Mesothelial cell of epicardium (in vitro differentiated cells): ENCODE data around the gene DMXL1. TPM values are rescaled to one million over a fixed set of nuclear protein-coding genes. Genes with fewer than 3 reads are reported as not detected.

Experiments used
- DNase-seq, 2 experiments: peaks; one replicate each; pipeline ENCODE4 v3.0.0; 2021; ENCODE audit warnings: low spot score in 2 of 2; ENCODE audit not compliant: unreplicated experiment in 2 of 2
- H3K27ac Mint-ChIP-seq: 2 replicates; pipeline ENCODE4 v1.8.0; 2021; ENCODE audit warnings: mixed read lengths
- H3K27me3 Mint-ChIP-seq: 2 replicates; pipeline ENCODE4 v1.8.0; 2021; ENCODE audit warnings: low read depth, mixed read lengths
- H3K36me3 Mint-ChIP-seq: 2 replicates; pipeline ENCODE4 v1.8.0; 2021; ENCODE audit warnings: mixed read lengths
- H3K4me1 Mint-ChIP-seq: 2 replicates; pipeline ENCODE4 v1.8.0; 2021; ENCODE audit warnings: mixed read lengths
- H3K4me3 Mint-ChIP-seq: 2 replicates; pipeline ENCODE4 v1.8.0; 2021; ENCODE audit warnings: mild to moderate bottlenecking, moderate library complexity, mixed read lengths
- H3K9me3 Mint-ChIP-seq: 2 replicates; pipeline ENCODE4 v1.8.0; 2021; ENCODE audit warnings: mixed read lengths
- CTCF ChIP-seq: fragments of 200-600 bp; sonication (generic); IDR thresholded peaks from one replicate; pipeline ENCODE4 v1.5.0; 2021; ENCODE audit warnings: antibody characterized with exemption; ENCODE audit not compliant: unreplicated experiment
- total RNA-seq: library from RNA; stranded (reverse); gene quantifications from 3 replicates; pipeline ENCODE4 v1.2.1, GENCODE V29; 2021

Gene DMXL1
- total RNA-seq, 1 donor from 2014 or later = 74.9 TPM

- no peak overlapping the region for H3K4me3 Mint-ChIP-seq
- no peak for TF ChIP-seq CTCF
- H3K4me1 Mint-ChIP-seq = no peaks in the 10 kb centered on the region
- H3K27me3 Mint-ChIP-seq = no peaks in the 10 kb centered on the region
- no peak overlapping the region for H3K27ac Mint-ChIP-seq
- H3K36me3 Mint-ChIP-seq = no peaks in the 10 kb centered on the region
- no peak for DNase-seq
- H3K9me3 Mint-ChIP-seq = peaks cover 5% of the 10 kb centered on the region
Measured at GRCh38 chr5:119037496-119038215, 33.2 kb upstream of the DMXL1 start.

DNA sequence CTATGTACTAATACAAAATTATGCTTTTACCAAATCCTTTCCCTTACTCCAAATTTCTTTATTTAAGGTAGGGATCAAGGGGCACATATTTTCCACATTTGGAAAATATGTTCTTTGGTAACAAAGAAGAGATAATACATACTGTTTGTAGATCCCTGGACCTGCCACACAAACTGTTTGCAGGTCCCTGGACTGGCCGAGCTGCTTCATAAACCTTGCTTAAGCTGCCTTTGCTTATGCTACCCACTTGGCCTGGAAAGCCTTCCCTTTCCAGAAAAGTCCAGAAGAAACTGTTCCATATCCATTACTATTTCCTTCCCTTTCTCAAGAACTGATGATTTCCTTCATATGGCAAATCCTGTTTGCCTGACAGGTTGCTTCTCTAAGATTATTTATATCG, 22.6 kb upstream of the DMXL1 start:
- H3K36me3 Mint-ChIP-seq = no peaks in the 10 kb centered on the region

DNA sequence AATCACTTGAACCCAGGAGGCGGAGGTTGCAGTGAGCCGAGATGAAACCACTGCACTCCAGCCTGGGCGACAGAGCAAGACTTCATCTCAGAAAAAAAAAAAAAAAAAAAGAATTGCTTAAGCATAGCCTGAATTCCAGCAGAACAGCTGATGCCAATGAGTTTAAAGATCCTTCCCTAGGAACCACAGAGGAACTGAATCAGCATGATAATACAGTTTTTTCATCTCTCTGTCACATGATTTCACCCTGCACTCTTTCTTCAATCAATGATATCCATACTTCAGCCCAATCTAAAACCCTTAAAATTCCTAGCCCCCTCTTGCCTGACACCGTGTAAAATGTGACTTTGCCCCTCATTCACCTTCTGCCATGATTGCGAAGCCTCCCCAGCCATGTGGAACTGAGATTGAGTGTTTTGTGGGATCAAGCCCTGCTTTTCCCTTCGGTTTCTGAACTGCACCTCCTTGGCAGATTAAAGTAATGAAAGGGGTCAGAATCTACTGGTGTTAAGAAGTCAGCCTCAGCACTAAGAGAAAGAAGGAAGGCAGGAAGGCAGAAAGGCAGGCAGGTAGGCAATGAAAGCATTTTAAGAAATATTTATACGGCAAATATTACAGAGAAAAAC, 20.9 kb upstream of the DMXL1 start:
- no peaks in the 10 kb centered on the region for H3K36me3 Mint-ChIP-seq
- H3K27ac Mint-ChIP-seq = peak overlapping the region; percentile 26
- H3K4me1 Mint-ChIP-seq = peaks cover 6% of the 10 kb centered on the region
- H3K27me3 Mint-ChIP-seq = no peaks in the 10 kb centered on the region
- H3K4me3 Mint-ChIP-seq = no peak overlapping the region
- no peak for TF ChIP-seq CTCF
- peaks cover 5% of the 10 kb centered on the region for H3K9me3 Mint-ChIP-seq
- no peak for DNase-seq

More for the DNA sequence above, 22.6 kb upstream of the DMXL1 start:
- peaks cover 6% of the 10 kb centered on the region for H3K4me1 Mint-ChIP-seq
- H3K27me3 Mint-ChIP-seq = no peaks in the 10 kb centered on the region
- H3K9me3 Mint-ChIP-seq = peaks cover 5% of the 10 kb centered on the region
- no peak overlapping the region for H3K4me3 Mint-ChIP-seq
- H3K27ac Mint-ChIP-seq = no peak overlapping the region
- no peak for DNase-seq
- no peak for TF ChIP-seq CTCF

GRCh38 chr5:119054101-119054500, 16.8 kb upstream of the DMXL1 start:
- no peak for DNase-seq
- H3K4me3 Mint-ChIP-seq = no peak overlapping the region
- peaks cover 5% of the 10 kb centered on the region for H3K9me3 Mint-ChIP-seq
- H3K27ac Mint-ChIP-seq = no peak overlapping the region
- TF ChIP-seq CTCF = no peak
- H3K4me1 Mint-ChIP-seq = peaks cover 4% of the 10 kb centered on the region
- H3K27me3 Mint-ChIP-seq = no peaks in the 10 kb centered on the region
- no peaks in the 10 kb centered on the region for H3K36me3 Mint-ChIP-seq

- H3K27me3 Mint-ChIP-seq = no peaks in the 10 kb centered on the region
- no peak overlapping the region for H3K27ac Mint-ChIP-seq
- TF ChIP-seq CTCF = no peak
- peaks cover 5% of the 10 kb centered on the region for H3K9me3 Mint-ChIP-seq
- no peak overlapping the region for H3K4me3 Mint-ChIP-seq
- no peak for DNase-seq
- no peaks in the 10 kb centered on the region for H3K4me1 Mint-ChIP-seq
- H3K36me3 Mint-ChIP-seq = no peaks in the 10 kb centered on the region
Measured at GRCh38 chr5:119055294-119055693, 15.6 kb upstream of the DMXL1 start.
